Renal cortex interstitium (tissue), 15 donors: ENCODE results near the gene NFIC. TPM values are rescaled to one million over a fixed set of nuclear protein-coding genes. Genes with fewer than 3 reads are reported as not detected.
"Not testable (repeated sequence)": the region's sequence is repeated elsewhere in the genome, so short reads cannot be mapped to it uniquely, and the experiment has no call there.

Experiments used
- DNase-seq, 11 donors: peaks; one replicate each; pipeline ENCODE4 v3.0.0-alpha.2; 2013; ENCODE audit warnings: low read depth in 9 of 11, low spot score in 4 of 11; ENCODE audit errors: extremely low read depth in 1 of 11
- long read RNA-seq, 16 experiments: transcript quantifications; one replicate each; lab custom pipeline, GENCODE V29; 2026
- polyA plus RNA-seq, 3 donors: library from polyadenylated mRNA; unstranded; fragments of 120-200 nt; gene quantifications; one replicate each; pipeline ENCODE4 v1.2.1, GENCODE V29; 2013; ENCODE audit not compliant: insufficient read length in 3 of 3

Gene NFIC
- 10 to 100 TPM; 19.6 to 30.0 (median 28.3) TPM for polyA plus RNA-seq
- long read RNA-seq, donor 1, partial matches to known transcripts, result 679 of 696 reads
- long read RNA-seq, donor 1, other reads (novel, unspliced or antisense), result 17 of 696 reads
- long read RNA-seq, donor 2, partial matches to known transcripts, result 0 of 1 reads
- long read RNA-seq, donor 2, other reads (novel, unspliced or antisense), result 0 of 1 reads
- long read RNA-seq, donor 3, full-length matches to known transcripts, result 3 of 908 reads
- long read RNA-seq, donor 3, partial matches to known transcripts, result 900 of 908 reads
- long read RNA-seq, donor 3, other reads (novel, unspliced or antisense), result 5 of 908 reads
- long read RNA-seq, donor 4, full-length matches to known transcripts, result 4 of 4 reads
- long read RNA-seq, donor 4, partial matches to known transcripts, result 0 of 4 reads
- long read RNA-seq, donor 4, other reads (novel, unspliced or antisense), result 0 of 4 reads
- long read RNA-seq, donor 5, result 0 reads
- long read RNA-seq, donor 6, full-length matches to known transcripts, result 8 of 738 reads
- long read RNA-seq, donor 6, partial matches to known transcripts, result 266 of 738 reads
- long read RNA-seq, donor 6, other reads (novel, unspliced or antisense), result 464 of 738 reads
- long read RNA-seq, donor 7, partial matches to known transcripts, result 867 of 890 reads
- long read RNA-seq, donor 7, other reads (novel, unspliced or antisense), result 20 of 890 reads
- long read RNA-seq, donor 8, result 0 reads
- long read RNA-seq, donor 9, partial matches to known transcripts, result 0 of 4 reads
- long read RNA-seq, donor 9, other reads (novel, unspliced or antisense), result 0 of 4 reads
- long read RNA-seq, donor 10, partial matches to known transcripts, result 0 of 2 reads
- long read RNA-seq, donor 10, other reads (novel, unspliced or antisense), result 0 of 2 reads
- long read RNA-seq, donor 11, partial matches to known transcripts, result 0 of 7 reads
- long read RNA-seq, donor 11, other reads (novel, unspliced or antisense), result 0 of 7 reads
- long read RNA-seq, donor 12, partial matches to known transcripts, result 0 of 2 reads
- long read RNA-seq, donor 12, other reads (novel, unspliced or antisense), result 0 of 2 reads
- long read RNA-seq, donor 13, result 0 reads
- long read RNA-seq, donor 14, full-length matches to known transcripts, result 3 of 3 reads
- long read RNA-seq, donor 14, partial matches to known transcripts, result 0 of 3 reads
- long read RNA-seq, donor 14, other reads (novel, unspliced or antisense), result 0 of 3 reads
- long read RNA-seq, donor 15, partial matches to known transcripts, result 0 of 5 reads
- long read RNA-seq, donor 15, other reads (novel, unspliced or antisense), result 0 of 5 reads
- long read RNA-seq, donor 16, full-length matches to known transcripts, result 12 of 12 reads
- long read RNA-seq, donor 16, partial matches to known transcripts, result 0 of 12 reads
- long read RNA-seq, donor 16, other reads (novel, unspliced or antisense), result 0 of 12 reads

- DNase-seq, result no peak
Observed at GRCh38 chr19:3365836-3366752, at the start of gene NFIC. TSS of gene NFIC (plus strand) at chr19:3366583. CDS start at chr19:3366637, 54 bp downstream.

- DNase-seq, result no peak
Observed at GRCh38 chr19:3316659-3317207, 49.6 kb upstream of the NFIC start.

GRCh38 chr19:3319643-3320353, 46.6 kb upstream of the NFIC start:
- DNase-seq, result no peak

GRCh38 chr19:3320354-3320670, 46.1 kb upstream of the NFIC start:
- no peak for DNase-seq

GRCh38 chr19:3320853-3321252, 45.5 kb upstream of the NFIC start:
- no peak for DNase-seq

- no peak for DNase-seq
Observed at GRCh38 chr19:3321696-3322095, 44.7 kb upstream of the NFIC start.

- DNase-seq, result no peak
Observed at GRCh38 chr19:3322199-3322978, 44.0 kb upstream of the NFIC start.

GRCh38 chr19:3323026-3323425, 43.4 kb upstream of the NFIC start:
- no peak for DNase-seq

GRCh38 chr19:3323658-3324057, 42.7 kb upstream of the NFIC start:
- no peak for DNase-seq

- DNase-seq, result no peak
Observed at GRCh38 chr19:3324405-3324856, 42.0 kb upstream of the NFIC start.

GRCh38 chr19:3325451-3325850, 40.9 kb upstream of the NFIC start:
- DNase-seq, result no peak

- no peak for DNase-seq
Observed at GRCh38 chr19:3328743-3329142, 37.6 kb upstream of the NFIC start.

GRCh38 chr19:3330047-3330446, 36.3 kb upstream of the NFIC start:
- DNase-seq, result no peak

- not testable (repeated sequence) for DNase-seq
Observed at GRCh38 chr19:3332232-3332631, 34.2 kb upstream of the NFIC start.

- DNase-seq, result no peak
Observed at GRCh38 chr19:3333020-3333583, 33.3 kb upstream of the NFIC start.

GRCh38 chr19:3333662-3334061, 32.7 kb upstream of the NFIC start:
- no peak for DNase-seq
